DMS114 treated with DMSO at 0.1 percent for 48 hours (cell line): ENCODE measurements around the gene COL28A1.
"Not testable (repeated sequence)": the region's sequence is repeated elsewhere in the genome, so short reads cannot be mapped to it uniquely, and the experiment has no call there.

Source experiments
- DNase-seq: peaks from one replicate; lab custom pipeline; 2025; ENCODE audit not compliant: unreplicated experiment; lab: John Stamatoyannopoulos, UW

COL28A1 gene

GRCh38 chr7:7421826-7422225, 113.8 kb downstream of the COL28A1 start:
- no peak for DNase-seq

- no peak for DNase-seq
Observed at GRCh38 chr7:7418997-7419396, 116.7 kb downstream of the COL28A1 start.

GRCh38 chr7:7417851-7418250, 117.8 kb downstream of the COL28A1 start:
- no peak for DNase-seq

GRCh38 chr7:7417414-7417813, 118.3 kb downstream of the COL28A1 start:
- DNase-seq = no peak

- no peak for DNase-seq
Observed at GRCh38 chr7:7416031-7416858, 119.4 kb downstream of the COL28A1 start.

GRCh38 chr7:7414791-7415603, 120.7 kb downstream of the COL28A1 start:
- no peak for DNase-seq

- no peak for DNase-seq
Observed at GRCh38 chr7:7408001-7408770, 127.5 kb downstream of the COL28A1 start.

- DNase-seq = no peak
Observed at GRCh38 chr7:7405461-7405860, 130.2 kb downstream of the COL28A1 start.

- no peak for DNase-seq
Observed at GRCh38 chr7:7399707-7400106, 136.0 kb downstream of the COL28A1 start.

GRCh38 chr7:7395785-7396184, 139.9 kb downstream of the COL28A1 start:
- DNase-seq = no peak

- DNase-seq = not testable (repeated sequence)
Observed at GRCh38 chr7:7388164-7388563, 147.5 kb downstream of the COL28A1 start.

GRCh38 chr7:7385421-7385820, 150.3 kb downstream of the COL28A1 start:
- DNase-seq = no peak

GRCh38 chr7:7384228-7384627, 151.4 kb downstream of the COL28A1 start:
- DNase-seq = no peak

GRCh38 chr7:7375538-7375937, 160.1 kb downstream of the COL28A1 start:
- no peak for DNase-seq

- no peak for DNase-seq
Observed at GRCh38 chr7:7370076-7370475, 165.6 kb downstream of the COL28A1 start.

- DNase-seq = no peak
Observed at GRCh38 chr7:7369134-7369533, 166.5 kb downstream of the COL28A1 start.

- no peak for DNase-seq
Observed at GRCh38 chr7:7354674-7355073, 181.0 kb downstream of the COL28A1 start.

- DNase-seq = no peak
Observed at GRCh38 chr7:7352845-7353244, 182.8 kb downstream of the COL28A1 start.

- no peak for DNase-seq
Observed at GRCh38 chr7:7351832-7352231, 183.8 kb downstream of the COL28A1 start.

- no peak for DNase-seq
Observed at GRCh38 chr7:7351156-7351555, 184.5 kb downstream of the COL28A1 start.

GRCh38 chr7:7349156-7349555, 186.5 kb downstream of the COL28A1 start:
- DNase-seq = no peak
